ENCODE data around the gene WDR70. TPM values are rescaled to one million over a fixed set of nuclear protein-coding genes. Genes with fewer than 3 reads are reported as not detected.

Gene WDR70
- total and polyA plus RNA-seq, 2 of the 8 experiments (the other 6 are each of a cell fraction or from before 2014, with no cell fraction given) = 10.6 to 37.4 TPM

GRCh38 chr5:37424441-37424840 is 45.3 kb downstream of the WDR70 start:
- H2BK15ac ChIP-seq (ENCODE audit: low read length) = no peak overlapping the region
- no peak overlapping the region for H3K4ac ChIP-seq (replicated peaks; ENCODE audit: insufficient read length, low read depth, low read length)
- H3K4me3 ChIP-seq (ENCODE audit: extremely low read depth in 1 of 4, insufficient read depth in 2 of 4, low read depth in 3 of 4, low read length in 4 of 4) = no peak overlapping the region
- H2AK5ac ChIP-seq (ENCODE audit: low read depth, low read length) = no peak overlapping the region
- H3K9ac ChIP-seq (replicated peaks in 1 of 4; ENCODE audit: extremely low read depth in 1 of 4, low read depth in 3 of 4, low read length in 3 of 4) = no peak overlapping the region
- no peak overlapping the region for H2BK20ac ChIP-seq (ENCODE audit: low read length)
- H2AFZ ChIP-seq (ENCODE audit: low read length) = no peak overlapping the region
- no peak overlapping the region for H3K56ac ChIP-seq (replicated peaks; ENCODE audit: insufficient read length, low read depth, low read length)
- H4K91ac ChIP-seq (replicated peaks; ENCODE audit: insufficient read length, low read length) = no peak overlapping the region
- FAIRE-seq = no peak
- 91% methylated on average over 8 of the region's 8 CpGs; no CpG with 5 or more reads in 1 of the 2 experiments for WGBS, 2 experiments (ENCODE audit: extremely low coverage in 1 of 2, insufficient coverage in 1 of 2, insufficient read length in 1 of 2, insufficient replicate concordance in 2 of 2, low coverage in 1 of 2, low lambda C conversion rate in 2 of 2, missing lambda C conversion rate in 1 of 2)
- CTCF ChIA-PET (ENCODE audit: partially characterized antibody) = interaction anchor here (1.3 kb wide), 1 partner anchor 11 kb away, joined by 9 read pairs; no protein-coding TSS in a partner anchor
- no peaks in the 10 kb centered on the region for H3K23me2 ChIP-seq (ENCODE audit: low read depth, low read length)
- H3K9me3 ChIP-seq (ENCODE audit: insufficient read depth in 2 of 2, low read depth in 1 of 2, low read length in 1 of 2) = no peaks in the 10 kb centered on the region
- H3K4me1 ChIP-seq (replicated peaks in 1 of 4; ENCODE audit: control insufficient read depth in 3 of 4, insufficient read depth in 4 of 4, low read length in 3 of 4) = no peaks in the 10 kb centered on the region
- H2BK12ac ChIP-seq (ENCODE audit: low read depth, low read length) = no peak overlapping the region
- H3K36me3 ChIP-seq (ENCODE audit: control insufficient read depth in 2 of 4, insufficient read depth in 4 of 4, low read length in 3 of 4) = no peaks in the 10 kb centered on the region
- H3K18ac ChIP-seq (ENCODE audit: extremely low read depth, low read length) = no peak overlapping the region
- H2BK120ac ChIP-seq (replicated peaks; ENCODE audit: low read depth, low read length) = no peak overlapping the region
- H4K8ac ChIP-seq (ENCODE audit: extremely low read depth, insufficient read depth, low read length) = no peak overlapping the region
- no peak overlapping the region for H3K27ac ChIP-seq (ENCODE audit: low read depth, low read length)
- H4K5ac ChIP-seq (ENCODE audit: insufficient read length, low read depth, low read length) = no peak overlapping the region
- no peaks in the 10 kb centered on the region for H4K20me1 ChIP-seq (replicated peaks in 1 of 2; ENCODE audit: control insufficient read depth in 1 of 2, insufficient read depth in 2 of 2, low read length in 2 of 2)
- no peak overlapping the region for H3K23ac ChIP-seq (ENCODE audit: insufficient read length)
- POLR2A ChIA-PET (ENCODE audit: partially characterized antibody) = no interaction called here
- H2BK5ac ChIP-seq (ENCODE audit: low read depth, low read length) = no peak overlapping the region
- TF ChIP-seq YY1 (IDR thresholded peaks at IDR 0.05; ENCODE audit: low read depth, low read length) (no peak), RFX5 (IDR thresholded peaks at IDR 0.05; ENCODE audit: borderline replicate concordance, low read depth, low read length) (no peak), ASH2L (IDR thresholded peaks at IDR 0.05; ENCODE audit: low read length) (no peak), NRF1 (IDR thresholded peaks at IDR 0.05; ENCODE audit: low read depth, low read length) (no peak), USF2 (IDR thresholded peaks at IDR 0.05; ENCODE audit: low read length) (no peak), SRF (IDR thresholded peaks at IDR 0.05; ENCODE audit: low read depth, low read length) (no peak), CTBP2 (IDR thresholded peaks at IDR 0.05; ENCODE audit: borderline replicate concordance, insufficient read depth, insufficient read length, low read length) (no peak), E2F6 (IDR thresholded peaks at IDR 0.05) (no peak), POLR2AphosphoS5 (IDR thresholded peaks at IDR 0.05; ENCODE audit: low read depth, low read length) (no peak)
- no peaks in the 10 kb centered on the region for H3K79me1 ChIP-seq (ENCODE audit: low read depth, low read length)
- no peak overlapping the region for H3K14ac ChIP-seq (ENCODE audit: insufficient read length)
- DNase-seq (ENCODE audit: low read depth in 1 of 2, low spot score in 2 of 2) = no peak
- no peak overlapping the region for H3K4me2 ChIP-seq (ENCODE audit: insufficient read depth in 1 of 2, low read depth in 2 of 2, low read length in 2 of 2)
- no peaks in the 10 kb centered on the region for H3K79me2 ChIP-seq (ENCODE audit: control insufficient read depth in 1 of 2, insufficient read depth in 2 of 2, low read length in 2 of 2)
- H3K27me3 ChIP-seq (replicated peaks in 1 of 4; ENCODE audit: control insufficient read depth in 3 of 4, extremely low read depth in 1 of 4, insufficient read depth in 3 of 4, low read length in 3 of 4) = no peaks in the 10 kb centered on the region
